HUDEP-2 (cell line): ENCODE results near the gene DAGLB.
A peak's percentile ranks its signal among the peaks of the same experiment; 100 is the strongest.
"Not testable (repeated sequence)": the region's sequence is repeated elsewhere in the genome, so short reads cannot be mapped to it uniquely, and the experiment has no call there.

Experiments used
- DNase-seq, 76 experiments: peaks; one replicate each; lab custom pipeline; 2025; ENCODE audit not compliant: unreplicated experiment in 76 of 76; lab: John Stamatoyannopoulos, UW

Gene DAGLB

GRCh38 chr7:6447581-6448199 lies at the start of gene DAGLB:
Gene DAGLB, minus strand, starts transcription at chr7:6447954. Its CDS starts 112 bp downstream, at chr7:6447842.
- peak in 74 of 76 experiments; percentile 47 to 97 (median 89) for DNase-seq

GRCh38 chr7:6497637-6497905 lies 49.8 kb upstream of the DAGLB start:
- no peak for DNase-seq

- no peak for DNase-seq
Measured at GRCh38 chr7:6496842-6497636, 49.3 kb upstream of the DAGLB start.

- DNase-seq, result no peak
Measured at GRCh38 chr7:6495597-6496262, 48.0 kb upstream of the DAGLB start.

GRCh38 chr7:6494365-6494764 lies 46.6 kb upstream of the DAGLB start:
- no peak for DNase-seq

- DNase-seq, result no peak
Measured at GRCh38 chr7:6491194-6491593, 43.4 kb upstream of the DAGLB start.

GRCh38 chr7:6489612-6490011 lies 41.9 kb upstream of the DAGLB start:
- DNase-seq, result peak in 1 of 76 experiments; percentile 2

- no peak for DNase-seq
Measured at GRCh38 chr7:6487184-6487545, 39.4 kb upstream of the DAGLB start.

GRCh38 chr7:6486438-6487183 lies 38.9 kb upstream of the DAGLB start:
- DNase-seq, result no peak

GRCh38 chr7:6482743-6483119 lies 35.0 kb upstream of the DAGLB start:
- no peak for DNase-seq

GRCh38 chr7:6482307-6482706 lies 34.6 kb upstream of the DAGLB start:
- no peak for DNase-seq

GRCh38 chr7:6481445-6481844 lies 33.7 kb upstream of the DAGLB start:
- no peak for DNase-seq

- no peak for DNase-seq
Measured at GRCh38 chr7:6480323-6480660, 32.5 kb upstream of the DAGLB start.

GRCh38 chr7:6479067-6479466 lies 31.3 kb upstream of the DAGLB start:
- DNase-seq, result no peak

- no peak for DNase-seq
Measured at GRCh38 chr7:6478186-6478585, 30.4 kb upstream of the DAGLB start.

- DNase-seq, result no peak
Measured at GRCh38 chr7:6477318-6477660, 29.5 kb upstream of the DAGLB start.

- no peak for DNase-seq
Measured at GRCh38 chr7:6476596-6477317, 29.0 kb upstream of the DAGLB start.

GRCh38 chr7:6475433-6476186 lies 27.9 kb upstream of the DAGLB start:
- DNase-seq, result no peak

GRCh38 chr7:6465862-6466261 lies 18.1 kb upstream of the DAGLB start:
- no peak for DNase-seq

GRCh38 chr7:6463609-6464008 lies 15.9 kb upstream of the DAGLB start:
- not testable (repeated sequence) for DNase-seq
